Panc1 (cell line): ENCODE data around the gene TRIO.

Source experiments
- CTCF ChIP-seq: fragments of 450-650 bp; IDR thresholded peaks from 2 replicates; pipeline ENCODE4 v1.5.1; 2017; ENCODE audit warnings: mild to moderate bottlenecking
- POLR2AphosphoS5 ChIP-seq: IDR thresholded peaks from 2 replicates; pipeline ENCODE4 v1.6.1; 2012; ENCODE audit warnings: mild to moderate bottlenecking, low read depth, low read length, moderate library complexity
- REST ChIP-seq, 2 experiments: IDR thresholded peaks; 2 replicates each; pipeline ENCODE4 v1.6.1; 2011 to 2012; ENCODE audit warnings: low read depth in 2 of 2, control low read depth in 1 of 2, low read length in 1 of 2, mild to moderate bottlenecking in 1 of 2, moderate library complexity in 1 of 2; ENCODE audit not compliant: insufficient read depth in 1 of 2

GRCh38 chr5:14153071-14153864 lies 10.1 kb downstream of the TRIO start:
- no peak for TF ChIP-seq CTCF
- no peak for TF ChIP-seq REST (IDR thresholded peaks at IDR 0.05; ENCODE audit: insufficient read depth in 1 of 2, low read depth in 2 of 2, low read length in 1 of 2)
- no peak for TF ChIP-seq POLR2AphosphoS5
